Stimulated activated CD4-positive, alpha-beta T cell treated with anti-CD3 and anti-CD28 coated beads, Interleukin-4, amount 100 ng/mL, for 1 hour (primary cell): Measurements from ENCODE around the gene LEMD2.

Source experiments
- DNase-seq: peaks from one replicate; pipeline ENCODE4 v3.0.0-alpha.2; 2020

LEMD2 gene

DNA sequence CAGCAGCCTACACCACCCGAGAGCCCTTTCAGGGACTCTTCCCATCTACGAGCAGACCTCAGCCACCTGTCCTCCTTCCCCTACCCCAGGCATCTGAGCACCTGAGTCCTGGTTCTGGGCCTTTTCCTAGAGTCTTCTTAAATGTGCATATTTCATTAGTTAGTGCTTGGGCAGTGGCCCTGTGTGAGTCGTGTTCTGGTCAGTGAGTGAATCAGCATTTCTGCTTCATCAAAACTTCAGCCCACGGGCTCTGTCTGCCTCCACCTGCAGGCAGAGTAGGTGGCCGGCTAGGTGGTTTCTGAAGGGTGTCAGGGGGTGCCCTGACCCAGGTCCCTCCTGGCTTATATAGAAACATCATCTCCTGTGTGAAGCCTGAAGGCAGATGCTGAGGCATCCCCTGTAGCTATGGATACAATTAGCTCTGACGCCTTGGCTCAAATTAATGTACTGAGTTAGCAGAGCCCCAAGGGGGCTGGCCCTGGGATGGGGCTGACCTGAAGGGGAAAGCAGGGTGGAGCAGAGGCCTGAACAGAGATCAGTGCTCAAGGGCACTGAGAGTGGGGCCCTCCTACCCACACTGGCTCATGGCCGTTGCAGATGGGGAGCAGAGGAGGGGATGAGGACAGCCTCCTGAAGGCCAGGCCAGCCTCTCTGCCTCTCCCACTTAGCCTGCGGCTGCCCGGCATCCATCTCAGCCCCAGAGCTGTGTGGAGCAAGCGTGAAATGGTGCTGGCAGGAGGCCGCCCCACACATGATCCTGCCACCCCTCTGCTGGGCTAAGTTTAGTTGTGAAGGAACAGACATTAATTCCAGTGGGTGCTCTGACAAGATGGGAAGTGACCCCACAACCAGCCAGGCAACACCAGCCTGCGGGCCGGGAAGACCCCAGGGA lies 55.9 kb downstream of the LEMD2 start:
- DNase-seq = no peak

DNA sequence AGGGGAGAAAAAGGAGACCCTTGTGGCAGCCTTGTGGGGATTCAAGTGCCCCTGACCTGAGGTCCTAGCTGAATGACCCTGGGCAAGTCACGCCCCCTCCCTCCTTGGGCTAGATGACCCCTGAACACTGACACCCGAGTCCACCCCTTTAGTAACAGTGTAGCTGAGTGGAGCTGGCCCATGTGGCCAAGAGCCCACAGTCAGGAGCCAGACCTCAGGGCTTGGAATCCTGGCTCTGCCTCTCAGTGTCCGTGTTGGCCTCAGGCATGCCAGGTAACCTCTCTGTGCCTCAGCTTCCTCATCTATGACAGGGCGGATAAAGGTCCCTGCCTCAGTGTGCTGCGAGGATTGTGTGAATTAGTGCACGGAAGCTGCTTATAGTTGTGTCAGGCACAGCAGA lies 56.5 kb downstream of the LEMD2 start:
- no peak for DNase-seq

DNA sequence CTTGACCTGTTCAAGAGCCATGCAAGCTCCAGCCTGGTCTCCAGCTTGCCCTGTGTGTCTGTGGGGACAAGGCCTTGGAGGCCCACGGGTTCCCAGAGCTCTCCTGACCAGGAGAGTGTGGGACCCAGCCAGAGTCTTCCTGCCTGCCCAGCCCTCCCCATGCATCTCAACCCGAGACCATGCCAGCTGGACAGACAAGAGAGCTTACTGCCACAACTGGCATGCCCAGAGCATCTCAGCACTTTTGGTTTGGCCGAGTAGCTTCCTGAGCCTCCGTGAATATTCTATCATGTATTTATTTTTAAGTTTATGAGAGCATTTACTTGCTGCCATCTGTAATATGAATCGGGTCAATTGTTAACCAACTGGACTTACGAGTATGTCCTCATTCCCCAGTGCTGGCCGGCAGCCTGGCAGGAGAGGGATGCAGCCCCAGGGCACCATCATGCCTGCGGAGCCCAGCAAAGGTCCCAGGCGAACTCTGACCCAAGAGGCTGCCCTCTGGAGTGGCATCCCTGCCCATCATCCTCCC lies 57.1 kb downstream of the LEMD2 start:
- DNase-seq = no peak

DNA sequence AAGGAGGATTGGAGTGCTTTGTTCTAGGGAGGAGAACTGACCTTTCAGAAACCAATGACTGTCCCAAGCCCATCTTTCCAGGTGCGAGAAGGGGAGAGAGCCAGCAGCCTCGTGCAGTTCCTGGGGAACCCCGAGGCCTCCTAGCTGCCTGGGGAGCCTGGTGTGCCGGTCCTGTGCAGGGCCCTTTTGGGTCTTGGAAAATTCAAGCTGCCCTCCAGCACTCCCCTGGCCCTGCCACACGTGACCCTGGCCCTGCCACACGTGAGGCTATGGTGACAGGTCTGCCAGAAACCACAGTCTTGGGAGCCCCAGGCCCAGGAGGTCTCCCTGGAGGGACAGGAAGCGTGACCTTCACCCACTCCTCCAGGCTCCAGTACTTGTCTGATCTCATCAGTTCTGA lies 57.9 kb downstream of the LEMD2 start:
- DNase-seq = no peak

DNA sequence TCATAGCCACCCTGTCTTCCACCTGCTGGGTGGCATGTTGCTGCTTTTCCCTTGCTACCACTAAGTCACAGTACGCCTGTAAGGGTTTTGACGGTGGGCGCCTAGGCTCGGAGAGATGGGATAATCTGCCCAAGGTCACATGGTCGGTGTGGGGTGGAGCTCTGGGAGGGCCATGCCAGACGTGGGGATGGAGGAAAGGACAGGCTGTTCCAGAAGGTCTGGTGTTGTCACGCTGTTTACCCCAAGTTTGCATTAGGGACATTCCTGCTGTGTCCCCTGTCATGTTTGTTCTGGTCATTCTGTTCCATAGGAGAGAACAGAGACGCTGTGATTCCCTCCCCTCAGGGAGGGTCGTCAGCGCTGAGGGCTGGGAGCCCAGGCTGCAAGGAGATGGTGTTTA lies 58.3 kb downstream of the LEMD2 start:
- DNase-seq = no peak

- DNase-seq = no peak
Measured at GRCh38 chr6:33729059-33729458, 59.9 kb downstream of the LEMD2 start.

DNA sequence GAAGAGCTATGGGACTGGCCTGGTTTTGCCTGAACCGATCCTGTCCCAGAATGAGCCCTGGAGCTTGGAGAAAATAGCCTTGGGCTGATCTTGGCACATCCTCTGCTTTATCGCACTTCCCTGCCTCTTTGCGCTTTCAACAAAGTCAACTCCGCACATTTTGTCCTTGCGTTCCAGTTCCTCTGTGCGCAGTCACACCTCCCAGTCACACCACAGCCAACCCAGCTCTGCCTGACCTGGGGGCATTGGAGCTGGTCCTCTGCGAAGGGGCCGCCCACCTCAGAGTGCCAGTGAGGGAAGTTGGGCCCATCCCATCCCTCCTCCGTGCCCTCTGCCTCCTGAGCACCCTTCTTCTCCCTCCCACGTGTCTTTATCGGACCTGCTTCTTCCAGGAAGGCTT lies 60.5 kb downstream of the LEMD2 start:
- no peak for DNase-seq

DNA sequence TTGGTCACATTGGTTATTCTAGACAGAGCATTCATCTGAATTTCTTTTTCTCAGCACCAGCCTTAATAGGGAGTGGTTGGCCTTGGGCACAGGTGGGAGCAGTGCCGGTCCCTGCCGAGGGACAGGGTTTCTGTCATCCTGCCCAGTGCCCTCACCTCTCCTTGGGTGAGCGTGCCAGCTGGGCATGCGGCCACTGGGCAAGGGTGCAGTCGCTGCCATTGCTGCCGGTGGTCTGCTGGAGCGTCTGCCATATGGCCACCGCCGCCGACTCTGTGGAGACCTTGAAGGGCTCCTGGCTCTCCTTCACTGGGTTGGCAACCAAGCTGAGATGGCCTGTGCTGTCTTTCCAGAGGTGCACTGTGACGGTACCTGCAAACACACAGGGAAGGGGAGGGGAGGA lies 61.0 kb downstream of the LEMD2 start:
- DNase-seq = no peak

- no peak for DNase-seq
Measured at GRCh38 chr6:33727126-33727525, 61.8 kb downstream of the LEMD2 start.

DNA sequence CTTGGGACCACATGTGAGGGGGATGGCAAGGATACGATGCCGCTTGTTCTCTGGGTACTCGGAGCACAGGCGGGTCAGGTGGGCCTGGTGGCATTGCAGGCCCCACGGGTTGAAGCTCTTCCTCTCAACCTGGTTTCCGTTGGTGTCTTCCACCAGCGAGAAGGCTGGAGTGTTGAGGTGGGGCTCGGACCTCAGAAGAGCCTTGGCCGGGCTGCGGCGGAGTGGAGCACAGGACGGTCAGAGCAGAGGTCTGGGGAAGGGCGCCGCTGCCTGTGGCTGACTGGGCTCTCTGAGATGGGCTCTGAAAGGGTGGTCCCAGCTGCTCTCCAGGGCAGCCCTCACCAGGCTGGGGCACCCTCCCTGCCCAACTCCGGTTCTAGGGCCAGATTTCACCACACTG lies 62.2 kb downstream of the LEMD2 start:
- DNase-seq = no peak

DNA sequence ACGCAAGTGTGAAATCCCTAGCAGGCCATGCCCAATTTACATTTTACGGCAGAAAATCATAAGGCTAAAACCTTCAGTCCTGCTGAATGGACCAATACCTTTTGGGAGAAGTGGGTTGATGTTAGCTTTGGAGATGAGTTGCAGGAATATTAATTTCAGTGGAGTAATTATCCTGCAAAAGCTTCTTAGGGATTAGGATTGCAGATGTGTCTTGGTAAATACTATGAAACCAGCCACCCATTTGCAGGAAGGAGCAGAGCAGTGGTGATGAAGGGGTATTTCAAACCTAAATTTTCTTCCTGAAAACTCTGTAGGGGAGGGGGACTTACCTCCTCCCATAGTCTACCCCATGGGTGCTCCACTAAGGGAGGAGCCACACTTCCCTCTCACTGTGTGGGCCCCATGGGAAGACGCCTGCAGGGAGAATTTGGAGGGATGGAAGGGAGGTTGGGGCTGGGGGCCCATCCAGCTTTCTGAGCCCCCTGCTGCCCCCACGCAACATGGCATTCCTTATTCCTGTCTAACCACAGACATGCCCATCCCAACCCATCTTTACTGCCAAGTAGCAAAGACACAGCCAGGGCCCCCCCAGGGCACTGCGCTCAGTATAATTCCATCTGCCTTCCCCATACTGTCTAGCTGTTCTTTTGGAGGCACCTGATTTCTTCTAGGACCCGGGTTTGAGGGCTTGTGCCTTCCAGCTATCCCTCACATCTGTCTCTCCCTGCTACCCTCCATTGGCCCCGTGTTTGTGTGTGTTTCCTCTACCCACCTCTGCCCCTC lies 62.8 kb downstream of the LEMD2 start:
- no peak for DNase-seq

DNA sequence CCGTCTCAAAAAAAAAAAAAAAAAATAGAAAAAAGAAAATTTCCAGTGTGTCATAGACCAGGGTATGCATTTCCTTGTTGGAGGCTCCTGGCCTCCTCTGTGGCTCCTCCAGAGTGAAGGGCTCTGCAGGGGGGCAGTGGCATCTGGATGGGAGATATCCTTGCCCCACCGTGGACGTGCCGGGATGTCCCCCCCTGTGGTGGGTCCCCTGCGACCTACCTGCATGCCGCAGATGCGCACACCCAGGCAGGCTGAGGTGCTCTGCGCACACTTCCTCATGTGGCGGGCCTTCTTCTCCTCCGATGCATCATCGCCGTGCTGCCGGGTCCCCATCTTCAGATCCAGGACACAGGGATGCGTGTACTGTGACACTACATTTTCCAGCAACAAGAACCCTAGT lies 63.7 kb downstream of the LEMD2 start:
- no peak for DNase-seq

GRCh38 chr6:33724102-33725023 lies 64.6 kb downstream of the LEMD2 start:
- DNase-seq = no peak

GRCh38 chr6:33723371-33724085 lies 65.4 kb downstream of the LEMD2 start:
- no peak for DNase-seq

GRCh38 chr6:33722103-33722623 lies 66.8 kb downstream of the LEMD2 start:
- no peak for DNase-seq

- DNase-seq = no peak
Measured at GRCh38 chr6:33721508-33721907, 67.4 kb downstream of the LEMD2 start.
